ENCODE data around the gene PCSK4.
A peak's percentile ranks its signal among the peaks of the same experiment; 100 is the strongest.

PCSK4 gene

GRCh38 chr19:1514295-1514661 lies 24.1 kb upstream of the PCSK4 start:
- ATAC-seq (replicated peaks): no peak
- Mint-ChIP-seq H3K27me3 (peaks cover 62 to 79% of the 10 kb centered on the region in 2 donors), H3K27ac (no peak overlapping the region), H3K4me3 (no peak overlapping the region), H3K4me1 (peaks cover 0 to 3% of the 10 kb centered on the region in 2 donors), H3K36me3 (no peaks in the 10 kb centered on the region), H3K9me3 (peaks cover 0 to 2% of the 10 kb centered on the region in 2 donors)
- no peak for DNase-seq

GRCh38 chr19:1513499-1514294 lies 23.5 kb upstream of the PCSK4 start:
- ATAC-seq (replicated peaks) (peak; percentile 50 to 52), DNase-seq (no peak)
- Mint-ChIP-seq H3K36me3 (no peaks in the 10 kb centered on the region), H3K4me1 (peaks cover 0 to 3% of the 10 kb centered on the region in 2 donors), H3K4me3 (peak overlapping the region; percentile 32 to 39), H3K27me3 (peaks cover 57 to 81% of the 10 kb centered on the region in 2 donors), H3K9me3 (peaks cover 0 to 2% of the 10 kb centered on the region in 2 donors), H3K27ac (no peak overlapping the region)

GRCh38 chr19:1512671-1513498 lies 22.7 kb upstream of the PCSK4 start, which contains the start of gene ADAMTSL5:
TSS of gene ADAMTSL5 (minus strand) at chr19:1513019. CDS start at chr19:1510943, 2,076 bp downstream.
- Mint-ChIP-seq H3K4me1 (peaks cover 4 to 5% of the 10 kb centered on the region in 2 donors), H3K27ac (peak within 1 kb of the TSS; percentile 60), H3K4me3 (peak within 1 kb of the TSS; percentile 63 to 72), H3K9me3 (peaks cover 0 to 3% of the 10 kb centered on the region in 2 donors), H3K27me3 (peaks cover 53 to 80% of the 10 kb centered on the region in 2 donors), H3K36me3 (peaks cover 1% of the 10 kb centered on the region in 2 donors)
- DNase-seq: no peak
- peak; percentile 82 for ATAC-seq (replicated peaks)

- H3K4me3 Mint-ChIP-seq: no peak overlapping the region
Measured at GRCh38 chr19:1511318-1512317, 21.5 kb upstream of the PCSK4 start.

GRCh38 chr19:1510807-1511206 lies 20.7 kb upstream of the PCSK4 start:
- Mint-ChIP-seq H3K4me1 (peaks cover 8 to 13% of the 10 kb centered on the region in 2 donors), H3K9me3 (peaks cover 4% of the 10 kb centered on the region in 2 donors), H3K36me3 (peaks cover 4 to 5% of the 10 kb centered on the region in 2 donors)

More at GRCh38 chr19:1511318-1512317, 21.5 kb upstream of the PCSK4 start:
- peaks cover 48 to 85% of the 10 kb centered on the region in 2 donors for H3K27me3 Mint-ChIP-seq
- peaks cover 3 to 4% of the 10 kb centered on the region in 2 donors for H3K36me3 Mint-ChIP-seq
- H3K4me1 Mint-ChIP-seq: peaks cover 8 to 10% of the 10 kb centered on the region in 2 donors
- H3K9me3 Mint-ChIP-seq: peaks cover 0 to 5% of the 10 kb centered on the region in 2 donors
- ATAC-seq (replicated peaks): no peak
- H3K27ac Mint-ChIP-seq: no peak overlapping the region
- no peak for DNase-seq

GRCh38 chr19:1510442-1510806 lies 20.3 kb upstream of the PCSK4 start:
- no peak for DNase-seq
- peaks cover 8 to 13% of the 10 kb centered on the region in 2 donors for H3K4me1 Mint-ChIP-seq
- ATAC-seq (replicated peaks): no peak
- H3K36me3 Mint-ChIP-seq: peaks cover 4 to 5% of the 10 kb centered on the region in 2 donors
- H3K27ac Mint-ChIP-seq: no peak overlapping the region
- H3K4me3 Mint-ChIP-seq: no peak overlapping the region
- H3K27me3 Mint-ChIP-seq: peaks cover 51 to 86% of the 10 kb centered on the region in 2 donors
- H3K9me3 Mint-ChIP-seq: peaks cover 4 to 6% of the 10 kb centered on the region in 2 donors

More at GRCh38 chr19:1510807-1511206, 20.7 kb upstream of the PCSK4 start:
- ATAC-seq (replicated peaks) (no peak), DNase-seq (no peak)
- Mint-ChIP-seq H3K27me3 (peaks cover 47 to 86% of the 10 kb centered on the region in 2 donors), H3K4me3 (no peak overlapping the region), H3K27ac (no peak overlapping the region)

GRCh38 chr19:1509602-1510441 lies 19.7 kb upstream of the PCSK4 start:
- no peak overlapping the region for H3K27ac Mint-ChIP-seq
- H3K27me3 Mint-ChIP-seq: peaks cover 53 to 86% of the 10 kb centered on the region in 2 donors
- peaks cover 4 to 7% of the 10 kb centered on the region in 2 donors for H3K9me3 Mint-ChIP-seq
- ATAC-seq (replicated peaks) (no peak), DNase-seq (no peak)
- peaks cover 4 to 5% of the 10 kb centered on the region in 2 donors for H3K36me3 Mint-ChIP-seq
- peaks cover 8 to 13% of the 10 kb centered on the region in 2 donors for H3K4me1 Mint-ChIP-seq
- H3K4me3 Mint-ChIP-seq: no peak overlapping the region

- H3K4me3 Mint-ChIP-seq: peak overlapping the region in 1 of 2 donors; percentile 95
Measured at GRCh38 chr19:1508507-1508856, 18.3 kb upstream of the PCSK4 start.

GRCh38 chr19:1507763-1508506 lies 17.8 kb upstream of the PCSK4 start:
- Mint-ChIP-seq H3K4me1 (peaks cover 10 to 16% of the 10 kb centered on the region in 2 donors), H3K27me3 (peaks cover 62 to 93% of the 10 kb centered on the region in 2 donors), H3K4me3 (peak overlapping the region; percentile 82 to 95), H3K27ac (peak overlapping the region; percentile 89), H3K36me3 (peaks cover 4 to 5% of the 10 kb centered on the region in 2 donors), H3K9me3 (peaks cover 4 to 7% of the 10 kb centered on the region in 2 donors)
- ATAC-seq (replicated peaks): peak; percentile 95
- DNase-seq: peak; percentile 85

More at GRCh38 chr19:1508507-1508856, 18.3 kb upstream of the PCSK4 start:
- H3K4me1 Mint-ChIP-seq: peaks cover 10 to 11% of the 10 kb centered on the region in 2 donors
- H3K27ac Mint-ChIP-seq: no peak overlapping the region
- H3K27me3 Mint-ChIP-seq: peaks cover 58 to 88% of the 10 kb centered on the region in 2 donors
- H3K9me3 Mint-ChIP-seq: peaks cover 4 to 7% of the 10 kb centered on the region in 2 donors
- H3K36me3 Mint-ChIP-seq: peaks cover 4 to 5% of the 10 kb centered on the region in 2 donors
- ATAC-seq (replicated peaks) (no peak), DNase-seq (no peak)

GRCh38 chr19:1507192-1507660 lies 17.1 kb upstream of the PCSK4 start:
- Mint-ChIP-seq H3K36me3 (peaks cover 4 to 5% of the 10 kb centered on the region in 2 donors), H3K27ac (peak overlapping the region; percentile 89), H3K27me3 (peaks cover 61 to 94% of the 10 kb centered on the region in 2 donors)

GRCh38 chr19:1505991-1506881 lies 16.1 kb upstream of the PCSK4 start:
- Mint-ChIP-seq H3K27me3 (peaks cover 56 to 84% of the 10 kb centered on the region in 2 donors), H3K4me1 (peaks cover 12 to 21% of the 10 kb centered on the region in 2 donors), H3K36me3 (peaks cover 4 to 5% of the 10 kb centered on the region in 2 donors), H3K27ac (peak overlapping the region; percentile 0), H3K4me3 (no peak overlapping the region), H3K9me3 (peaks cover 4 to 7% of the 10 kb centered on the region in 2 donors)
- no peak for ATAC-seq (replicated peaks)
- no peak for DNase-seq

More at GRCh38 chr19:1507192-1507660, 17.1 kb upstream of the PCSK4 start:
- ATAC-seq (replicated peaks) (no peak), DNase-seq (no peak)
- Mint-ChIP-seq H3K4me3 (no peak overlapping the region), H3K9me3 (peaks cover 4 to 7% of the 10 kb centered on the region in 2 donors), H3K4me1 (peaks cover 12 to 21% of the 10 kb centered on the region in 2 donors)
